Cerebellar cortex (tissue), 1 donor: ENCODE results near the gene CDK6.

ENCODE experiments used
- DNase-seq: peaks from one replicate; pipeline ENCODE4 v3.0.0-alpha.2; 2015; ENCODE audit warnings: low spot score

Gene CDK6

DNA sequence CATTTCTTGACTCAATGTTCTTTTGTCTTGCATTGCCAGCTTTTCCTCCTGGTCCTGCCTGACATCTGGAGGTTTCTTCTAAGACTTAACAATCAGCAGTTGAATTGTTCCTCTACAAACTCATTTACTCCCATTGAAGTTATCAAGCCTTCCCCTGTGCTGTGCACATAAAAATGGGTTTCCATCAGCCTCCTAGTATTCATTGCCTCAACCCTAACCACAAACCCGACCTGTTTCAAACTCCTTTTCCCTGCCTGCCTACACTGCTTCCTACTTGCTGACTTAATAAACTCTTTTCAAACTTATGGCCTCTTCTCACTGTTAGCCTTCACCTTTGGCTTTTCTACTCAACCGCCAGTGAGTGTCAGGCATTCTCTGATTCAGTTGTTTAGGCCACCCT is 9.4 kb upstream of the CDK6 start:
- no peak for DNase-seq

DNA sequence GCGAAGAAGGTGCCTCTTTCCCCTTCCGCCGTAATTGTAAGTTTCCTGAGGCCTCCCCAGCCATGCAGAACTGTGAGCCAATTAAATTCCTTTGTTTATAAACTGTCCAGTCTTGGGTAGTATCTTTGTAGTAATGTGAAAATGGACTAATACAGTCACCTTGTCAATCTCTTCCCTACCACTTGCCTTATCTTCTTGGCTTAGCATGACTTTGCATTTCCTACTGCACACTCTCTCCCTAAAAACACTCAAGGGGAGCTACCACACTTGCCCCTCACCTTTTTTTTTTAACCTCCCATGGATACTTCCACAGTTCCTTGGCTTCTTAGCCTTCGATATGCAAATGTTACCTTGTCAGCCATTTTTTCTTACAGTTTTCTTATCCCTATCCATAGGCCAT is 7.4 kb upstream of the CDK6 start:
- no peak for DNase-seq

DNA sequence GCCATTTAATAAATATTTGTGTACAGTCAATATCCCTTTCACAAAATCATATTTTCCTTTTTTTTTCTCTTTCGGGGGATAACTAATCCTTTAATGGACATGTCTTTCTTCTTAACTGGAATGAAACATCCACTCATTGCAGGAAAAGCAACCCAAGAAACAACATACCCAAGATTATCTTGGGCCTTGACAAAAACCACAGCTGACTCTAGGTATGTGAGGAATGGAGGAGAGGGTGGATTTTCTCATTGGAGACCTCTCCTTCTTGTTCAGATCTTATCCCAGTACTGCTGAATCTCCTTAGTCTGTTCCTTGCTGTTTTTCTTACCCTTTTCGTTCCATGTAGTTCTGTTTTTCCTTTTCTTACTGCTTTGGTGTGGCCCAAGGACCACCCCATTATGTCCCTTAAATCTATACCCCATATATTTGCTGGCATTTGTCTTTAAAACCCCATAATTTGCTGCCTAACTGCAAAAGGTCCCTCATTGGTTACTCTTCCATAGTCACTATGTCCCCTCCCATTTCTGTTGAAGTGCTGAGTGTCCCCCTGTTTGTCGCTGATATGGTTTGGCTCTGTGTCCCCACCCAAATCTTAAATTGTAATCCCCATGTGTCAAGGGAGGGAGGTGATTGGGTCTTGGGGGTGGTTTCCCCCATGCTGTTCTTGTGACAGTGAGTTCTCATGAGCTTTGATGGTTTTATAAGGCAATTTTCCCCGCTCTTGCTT is 6.8 kb upstream of the CDK6 start:
- no peak for DNase-seq

DNA sequence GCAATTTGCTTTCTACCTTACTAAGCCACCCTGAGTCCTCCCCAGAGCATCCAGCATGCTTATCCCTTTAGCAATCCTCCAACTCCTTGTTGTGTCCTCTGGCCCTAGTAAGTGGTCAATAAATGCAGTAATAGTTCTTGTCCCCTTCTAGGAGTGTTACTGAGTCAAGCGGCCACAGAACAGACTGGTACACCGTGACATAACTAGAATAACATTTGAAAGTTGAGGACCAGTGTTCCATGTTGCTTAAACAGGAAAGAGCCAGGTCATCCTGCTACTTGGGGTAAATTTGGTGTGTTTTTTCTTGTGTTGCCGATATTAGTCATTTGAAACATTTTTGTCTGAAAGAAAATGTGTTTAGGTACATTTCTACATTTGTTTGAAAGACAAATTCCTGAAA is 4.8 kb upstream of the CDK6 start:
- DNase-seq: no peak

DNA sequence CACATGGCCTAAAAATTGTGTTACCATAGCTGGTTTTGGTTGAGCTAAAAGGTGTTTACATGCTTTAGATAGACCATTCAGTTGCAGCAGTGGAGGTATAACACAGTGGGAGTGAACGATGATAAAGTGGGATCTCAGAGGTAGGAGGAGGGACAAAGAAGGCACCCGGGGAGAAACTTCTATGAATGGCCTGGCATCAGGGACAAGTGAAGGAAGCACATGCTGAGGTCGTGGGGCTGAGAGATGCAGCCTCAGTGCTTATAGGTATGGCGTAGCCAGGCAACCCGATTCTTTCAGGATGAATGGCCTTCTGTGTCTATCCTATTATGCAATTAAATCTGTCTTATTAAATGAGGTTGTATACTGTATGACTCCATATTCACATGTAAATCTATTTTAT is 3.9 kb upstream of the CDK6 start:
- no peak for DNase-seq

DNA sequence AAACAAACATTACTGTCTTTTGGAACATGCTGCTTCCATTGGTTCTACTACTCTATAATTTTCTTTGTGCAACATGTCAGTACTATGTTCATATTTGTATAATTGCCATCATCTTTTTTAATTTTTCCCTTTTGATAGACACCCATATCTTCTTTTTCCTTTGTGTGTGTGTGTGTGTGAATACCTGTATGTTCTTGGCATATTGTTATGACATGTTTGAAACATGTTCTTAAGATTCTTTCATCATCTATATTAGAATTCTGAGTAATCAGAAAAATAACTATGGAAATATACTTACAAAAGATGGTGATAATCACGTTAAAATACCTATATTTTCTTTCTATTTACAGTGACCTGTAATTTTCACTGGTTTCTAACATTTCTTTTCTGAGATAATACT is 3.5 kb upstream of the CDK6 start:
- no peak for DNase-seq

DNA sequence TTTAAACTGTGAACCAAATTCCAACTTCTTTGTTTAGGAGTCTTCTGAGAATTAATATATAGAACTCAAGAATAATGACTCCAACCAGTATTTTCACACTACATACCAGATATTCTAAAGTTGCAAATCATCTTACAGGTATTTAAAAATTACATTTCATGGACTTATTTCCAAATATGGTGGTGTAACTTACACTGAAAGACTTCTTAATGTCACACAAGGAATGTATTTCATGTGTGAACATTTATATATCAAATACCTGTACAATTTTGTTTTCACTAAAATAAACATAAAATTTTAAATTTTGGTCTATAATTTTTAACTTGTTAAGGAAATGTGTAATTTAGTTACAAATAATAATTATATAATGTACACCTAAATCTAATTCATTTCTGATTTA is 2.6 kb upstream of the CDK6 start:
- no peak for DNase-seq

DNA sequence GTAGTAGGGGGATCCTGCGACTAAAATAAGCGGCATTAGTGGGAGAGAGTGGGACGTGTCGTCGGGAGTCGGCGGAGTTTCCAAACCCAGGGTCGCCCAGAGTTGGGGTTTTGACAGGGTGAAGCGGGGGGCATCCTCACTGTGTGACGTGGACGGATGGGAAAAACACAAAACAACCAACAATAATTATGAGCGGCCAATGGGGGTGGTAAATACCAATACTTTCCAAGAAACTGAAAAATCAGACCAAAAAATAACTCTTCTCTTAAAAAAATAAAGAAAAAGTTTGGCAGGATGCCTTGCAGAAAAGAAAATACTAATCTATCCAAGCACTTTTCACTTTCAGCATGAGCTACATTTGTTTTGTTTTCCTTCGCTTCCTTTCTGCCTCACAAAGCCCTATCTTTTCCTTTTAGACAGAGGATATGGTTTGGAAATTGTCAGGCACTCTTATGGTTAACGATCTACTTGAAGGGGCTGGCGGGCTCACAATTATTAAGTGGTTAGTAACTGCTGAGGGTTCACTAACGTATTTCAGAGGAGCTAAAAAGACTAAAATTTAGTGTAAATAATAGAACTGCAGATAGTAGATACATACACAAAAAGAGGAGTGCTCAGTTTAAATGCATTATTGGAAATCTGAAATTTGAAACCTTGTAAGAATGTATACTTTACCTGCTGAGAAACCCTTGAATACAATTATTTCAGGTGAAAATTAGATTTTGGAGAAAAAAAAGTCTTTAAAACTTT is 802 bp upstream of the CDK6 start:
- DNase-seq: peak; percentile 17

DNA sequence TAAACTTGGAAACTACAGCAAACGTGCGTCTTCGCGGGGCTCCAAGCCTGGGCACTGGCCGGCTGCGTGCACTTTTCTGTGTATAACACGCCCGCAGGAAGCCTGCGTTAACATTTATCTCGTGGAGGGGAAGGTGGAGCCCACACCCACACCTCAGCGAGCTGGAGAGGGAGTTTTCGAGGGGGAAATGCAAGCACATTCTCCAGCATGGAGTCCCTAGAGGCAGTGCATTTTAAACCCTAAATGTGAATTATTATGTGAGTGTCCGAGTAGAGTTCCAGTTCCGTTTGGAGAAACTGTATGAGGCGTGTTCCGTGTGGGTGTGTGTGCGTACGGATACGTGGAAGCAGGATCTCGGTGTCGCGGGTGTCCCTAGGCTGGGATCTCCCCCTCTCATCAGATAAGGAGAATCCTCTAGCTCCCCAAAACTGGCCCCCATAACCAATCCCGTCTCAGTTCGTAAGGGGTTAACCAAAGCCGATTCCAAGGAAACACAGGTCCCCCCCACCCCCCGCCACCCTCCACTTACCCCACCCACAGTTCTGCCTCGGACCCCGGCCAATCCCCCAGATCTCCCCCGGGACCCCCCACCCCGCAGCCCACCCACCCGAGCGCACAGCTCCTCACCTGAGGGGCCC is 403 bp downstream of the CDK6 start:
- peak; percentile 12 for DNase-seq

DNA sequence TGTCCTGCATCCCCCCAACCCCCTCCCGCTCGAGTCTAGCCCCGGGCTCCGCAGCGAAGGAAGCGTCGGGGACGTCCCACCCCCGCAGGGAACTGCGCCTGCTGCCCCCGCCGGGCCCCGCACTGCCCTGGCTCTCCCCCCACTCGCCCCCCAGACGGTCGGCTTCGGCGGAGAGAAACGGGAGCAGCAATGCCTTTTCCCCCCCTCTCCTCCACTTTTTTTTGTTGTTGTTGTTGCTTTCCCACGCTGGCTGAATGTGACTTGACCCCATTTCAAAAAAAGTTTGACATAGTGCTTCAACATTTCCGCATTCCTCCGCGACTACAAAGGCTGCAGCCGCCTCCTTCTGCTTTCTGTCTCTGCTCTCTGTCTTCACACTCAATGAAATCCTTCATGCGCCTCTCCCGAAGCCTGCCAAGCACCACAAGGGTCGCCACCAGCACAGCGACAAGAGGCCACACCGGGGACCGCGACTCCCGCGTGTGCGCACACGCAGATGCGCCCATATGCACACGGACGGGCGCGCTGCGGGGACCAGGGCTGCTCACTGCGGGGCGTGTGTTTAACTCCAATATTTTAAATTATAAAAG is 1.0 kb downstream of the CDK6 start:
- DNase-seq: peak; percentile 52

DNA sequence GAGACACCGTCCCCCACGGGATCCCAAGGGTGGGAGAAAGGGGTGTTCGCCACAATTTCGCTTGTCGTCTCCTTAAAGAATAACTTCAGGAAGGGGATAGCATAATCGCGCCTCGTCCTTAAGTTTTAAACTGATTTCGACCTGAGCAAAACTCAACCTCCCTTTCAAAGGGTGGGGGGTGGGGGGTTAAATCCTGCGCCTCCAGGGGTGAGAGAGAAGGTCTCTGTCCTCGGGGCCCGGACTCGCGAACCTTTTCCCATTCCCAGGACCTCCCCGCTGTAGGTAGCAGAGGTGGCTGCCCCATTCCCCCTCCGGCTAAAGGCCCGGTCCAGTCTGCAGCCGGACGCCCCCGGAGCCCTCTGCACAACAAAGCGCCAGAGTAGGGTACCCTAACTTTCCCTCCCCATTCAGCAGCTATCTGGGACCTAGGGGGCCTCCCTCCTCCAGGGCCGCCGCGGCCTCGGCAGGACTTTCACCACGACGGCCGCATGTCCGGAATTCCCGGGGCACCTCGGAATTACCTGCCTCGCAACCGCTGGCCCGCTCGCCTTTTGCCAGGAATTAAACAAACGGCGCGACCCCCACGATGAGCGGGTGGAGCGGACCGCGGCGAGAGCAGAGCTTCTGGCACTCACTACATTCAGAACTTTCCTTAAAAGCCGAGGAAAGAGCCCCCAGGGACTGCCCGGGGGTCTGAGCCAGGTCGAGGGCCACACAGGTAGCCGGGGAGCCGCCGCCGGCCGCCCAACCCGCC is 1.7 kb downstream of the CDK6 start:
- peak; percentile 8 for DNase-seq

DNA sequence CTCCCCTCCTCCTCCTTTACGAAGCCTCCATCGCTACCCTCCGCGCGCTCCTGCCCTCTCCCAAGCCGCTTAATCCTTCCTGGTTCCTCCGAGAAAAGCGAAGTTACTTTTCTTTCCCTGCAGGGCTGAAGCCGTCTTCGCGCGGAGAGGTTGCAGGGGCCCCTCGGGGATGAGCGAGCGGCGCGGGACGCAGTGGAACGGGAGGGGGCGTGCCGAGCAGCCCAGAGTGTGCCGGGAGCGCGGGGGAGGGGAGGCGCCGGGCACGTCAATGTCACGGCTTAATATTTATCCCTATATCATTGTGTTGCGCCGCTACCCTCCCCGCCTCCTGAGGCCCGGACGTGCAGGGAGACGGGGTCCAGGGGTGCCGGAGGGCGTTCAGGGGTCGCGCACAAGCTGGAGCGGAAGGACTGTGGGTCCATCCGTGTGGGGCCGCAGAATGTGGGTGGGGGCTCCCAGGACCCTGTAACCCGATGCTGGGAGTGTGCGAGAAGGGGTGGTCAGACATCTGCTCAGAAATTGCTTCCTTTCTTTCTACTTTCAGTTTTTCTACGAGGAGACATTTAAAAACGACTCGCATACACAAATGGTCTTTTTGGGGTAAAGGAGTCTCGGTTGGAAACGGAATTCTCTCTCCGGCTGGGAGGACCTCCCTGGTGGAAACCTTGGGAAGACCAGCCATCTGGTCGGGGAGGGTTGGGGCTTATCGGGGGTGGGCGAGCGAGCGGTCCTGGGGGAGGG is 2.4 kb downstream of the CDK6 start:
- peak; percentile 57 for DNase-seq

DNA sequence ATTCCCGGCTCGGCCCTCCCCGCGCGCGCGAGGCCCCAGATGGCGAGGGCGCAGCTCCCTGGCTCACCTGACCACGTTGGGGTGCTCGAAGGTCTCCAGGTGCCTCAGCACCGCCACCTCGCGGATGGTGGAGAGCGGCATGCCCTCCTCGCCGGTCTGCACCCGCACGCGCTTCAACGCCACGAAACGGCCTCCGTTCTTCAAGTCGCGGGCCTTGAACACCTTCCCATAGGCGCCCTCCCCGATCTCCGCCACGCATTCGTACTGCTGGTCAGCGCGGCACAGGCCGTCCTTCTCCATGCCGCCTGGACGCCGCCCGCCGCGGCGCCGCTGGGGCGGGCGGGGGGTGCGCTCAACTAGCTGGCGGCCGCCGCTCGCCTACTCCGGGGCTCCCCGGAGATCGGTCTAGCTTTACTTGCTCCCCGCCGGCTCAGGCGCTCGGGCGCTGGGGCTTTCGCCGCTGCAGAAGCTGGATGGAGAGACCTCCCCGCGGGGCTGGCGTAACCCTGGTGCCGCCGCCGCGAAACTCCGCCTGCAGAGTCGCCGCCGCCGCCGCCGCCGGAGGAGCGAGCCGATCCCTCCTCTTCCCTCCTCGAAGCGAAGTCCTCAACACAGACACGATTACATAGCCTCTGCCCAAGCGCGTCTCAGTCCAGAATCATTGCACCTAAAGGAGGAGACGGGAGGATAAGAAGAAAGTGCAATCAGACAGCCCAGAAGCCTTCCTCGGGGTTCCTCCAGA is 3.2 kb downstream of the CDK6 start:
- DNase-seq: peak; percentile 84

DNA sequence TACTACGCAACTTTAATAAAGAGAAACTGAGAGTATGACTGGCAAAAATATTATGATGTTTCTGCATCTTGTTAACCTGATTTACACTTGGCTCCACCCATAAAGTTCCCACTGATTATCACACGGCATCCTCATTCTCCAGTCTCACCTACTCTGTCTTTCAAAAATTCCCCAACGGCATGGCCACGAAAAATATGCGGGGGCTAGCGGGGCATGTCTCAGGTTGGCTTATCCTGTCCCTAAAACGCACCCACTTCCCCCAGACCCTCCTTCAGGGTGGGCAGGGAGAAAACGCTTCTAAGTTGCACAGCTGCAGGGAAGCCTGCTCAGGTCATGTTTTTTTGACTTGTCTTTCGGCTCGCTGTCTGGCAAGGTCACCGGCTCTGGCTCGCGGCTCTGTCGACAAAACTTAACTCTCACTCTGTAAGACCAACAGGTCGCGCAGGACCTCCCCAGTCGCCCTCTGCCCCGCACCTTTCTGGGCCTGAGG is 3.8 kb downstream of the CDK6 start:
- no peak for DNase-seq

DNA sequence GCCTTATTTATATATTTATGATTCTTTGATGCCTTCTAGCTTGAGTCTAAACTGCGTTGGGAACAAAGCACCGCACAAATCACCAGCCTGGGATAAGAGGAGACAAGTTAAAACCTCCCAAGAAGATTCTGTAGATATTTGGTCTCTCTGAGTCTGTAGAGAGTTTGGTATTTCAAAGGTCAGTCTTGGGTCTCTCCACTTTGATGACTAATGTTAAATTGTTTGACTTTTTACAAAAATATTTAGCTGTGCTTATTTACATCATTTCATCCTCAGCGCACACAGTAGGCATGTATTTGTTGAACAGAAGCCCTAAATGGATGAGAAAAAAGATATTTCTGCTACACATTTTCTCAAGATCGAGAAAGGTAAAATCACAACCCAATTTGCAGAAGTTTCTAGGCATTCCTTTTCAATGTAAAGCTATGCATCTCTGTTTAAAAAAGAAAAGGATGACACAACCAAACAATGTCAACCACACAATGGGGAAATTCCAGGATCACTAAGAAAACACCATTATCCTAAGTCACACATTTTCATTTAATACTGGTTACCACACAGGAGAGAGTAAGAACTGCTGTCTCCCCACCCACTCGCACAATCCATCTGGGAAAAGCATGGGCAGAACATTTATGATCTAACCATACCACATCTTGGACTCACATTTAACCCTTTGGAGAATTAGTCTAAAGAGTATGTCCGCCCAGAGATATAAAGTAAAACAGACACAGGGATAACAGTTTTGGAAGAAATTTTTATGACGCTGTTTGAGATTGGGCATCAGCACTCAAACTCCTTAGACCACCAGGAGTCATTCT is 4.4 kb downstream of the CDK6 start:
- peak; percentile 14 for DNase-seq

DNA sequence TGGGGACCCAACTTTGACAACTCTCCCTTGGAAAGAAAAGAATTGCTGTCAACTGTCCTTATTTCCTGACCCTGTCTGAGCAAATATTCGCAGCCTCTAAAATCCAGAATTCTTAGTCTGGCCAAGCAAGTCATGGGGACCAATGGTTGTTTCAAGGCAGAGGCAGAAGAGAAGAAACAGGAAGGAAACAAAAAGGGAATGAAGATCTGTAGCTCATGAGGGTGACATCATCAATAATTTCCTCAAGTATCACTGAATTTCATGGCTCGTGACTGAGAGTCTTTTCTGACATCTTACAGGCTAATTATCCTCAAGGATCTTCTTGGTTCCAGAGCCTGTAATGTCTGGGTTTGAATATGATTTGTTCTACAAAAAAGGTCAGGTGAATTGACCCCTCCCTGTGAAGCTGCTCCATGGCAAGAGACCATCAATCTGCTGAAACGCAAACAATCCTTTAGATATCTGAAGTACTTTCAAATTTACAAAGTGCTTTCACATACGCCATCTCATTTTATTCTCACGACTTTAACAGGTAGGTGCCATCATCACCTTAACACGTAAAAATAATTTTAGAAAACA is 5.8 kb downstream of the CDK6 start:
- no peak for DNase-seq

DNA sequence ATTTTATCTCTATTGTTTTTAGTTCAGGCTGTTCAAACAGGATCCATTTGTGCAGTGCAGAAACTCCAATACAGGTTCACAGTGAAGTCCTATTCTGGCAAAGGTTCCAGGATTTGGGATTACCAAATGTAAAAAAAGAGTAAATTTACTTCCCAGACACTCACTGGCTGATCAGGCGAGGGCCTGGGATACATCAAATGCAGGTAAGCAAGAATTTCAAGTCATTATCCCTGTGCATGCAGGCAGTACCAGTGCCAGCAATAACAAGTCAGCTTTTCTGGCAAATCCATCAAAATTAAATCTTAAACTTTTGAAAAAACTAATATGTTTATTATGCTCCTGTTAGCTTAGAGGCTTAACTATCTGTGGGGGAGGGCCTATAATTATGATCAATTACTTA is 6.3 kb downstream of the CDK6 start:
- no peak for DNase-seq

DNA sequence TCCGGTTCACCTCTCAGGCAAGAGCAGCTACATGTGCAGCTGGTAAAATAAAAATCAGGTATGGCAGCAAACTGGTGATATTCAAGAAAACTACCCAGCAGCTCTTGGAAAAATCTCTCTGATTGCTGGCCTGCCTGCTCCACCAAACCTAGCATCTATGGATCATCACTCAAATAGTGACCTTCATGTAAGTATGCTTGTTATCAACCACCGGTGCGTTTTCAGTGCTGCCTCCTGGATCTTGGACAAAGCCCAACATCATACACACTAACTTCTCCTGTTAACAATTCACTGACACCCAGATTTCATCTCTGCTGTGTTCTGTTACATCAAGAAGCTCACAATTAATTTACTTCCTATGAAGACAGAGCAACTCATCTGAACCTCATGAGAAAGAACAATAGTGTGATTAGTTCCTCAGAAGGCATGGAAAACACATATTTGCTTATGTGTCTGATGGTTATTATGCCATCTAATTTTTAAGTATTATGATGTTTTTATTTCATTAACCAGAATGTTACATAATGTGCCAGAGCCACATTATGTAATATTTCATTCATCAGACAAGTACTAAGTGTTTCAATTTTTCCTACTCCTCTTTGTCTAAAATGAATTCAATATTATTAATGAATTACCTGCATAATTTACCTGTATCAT is 8.8 kb downstream of the CDK6 start:
- DNase-seq: peak; percentile 25
